ENCODE results near the gene HRNR. TPM values are rescaled to one million over a fixed set of nuclear protein-coding genes. Genes with fewer than 3 reads are reported as not detected.

The HRNR gene
- total and polyA plus RNA-seq, 8 donors, result 0.10 to 0.54 (median 0.21) TPM; not detected in 2

DNA sequence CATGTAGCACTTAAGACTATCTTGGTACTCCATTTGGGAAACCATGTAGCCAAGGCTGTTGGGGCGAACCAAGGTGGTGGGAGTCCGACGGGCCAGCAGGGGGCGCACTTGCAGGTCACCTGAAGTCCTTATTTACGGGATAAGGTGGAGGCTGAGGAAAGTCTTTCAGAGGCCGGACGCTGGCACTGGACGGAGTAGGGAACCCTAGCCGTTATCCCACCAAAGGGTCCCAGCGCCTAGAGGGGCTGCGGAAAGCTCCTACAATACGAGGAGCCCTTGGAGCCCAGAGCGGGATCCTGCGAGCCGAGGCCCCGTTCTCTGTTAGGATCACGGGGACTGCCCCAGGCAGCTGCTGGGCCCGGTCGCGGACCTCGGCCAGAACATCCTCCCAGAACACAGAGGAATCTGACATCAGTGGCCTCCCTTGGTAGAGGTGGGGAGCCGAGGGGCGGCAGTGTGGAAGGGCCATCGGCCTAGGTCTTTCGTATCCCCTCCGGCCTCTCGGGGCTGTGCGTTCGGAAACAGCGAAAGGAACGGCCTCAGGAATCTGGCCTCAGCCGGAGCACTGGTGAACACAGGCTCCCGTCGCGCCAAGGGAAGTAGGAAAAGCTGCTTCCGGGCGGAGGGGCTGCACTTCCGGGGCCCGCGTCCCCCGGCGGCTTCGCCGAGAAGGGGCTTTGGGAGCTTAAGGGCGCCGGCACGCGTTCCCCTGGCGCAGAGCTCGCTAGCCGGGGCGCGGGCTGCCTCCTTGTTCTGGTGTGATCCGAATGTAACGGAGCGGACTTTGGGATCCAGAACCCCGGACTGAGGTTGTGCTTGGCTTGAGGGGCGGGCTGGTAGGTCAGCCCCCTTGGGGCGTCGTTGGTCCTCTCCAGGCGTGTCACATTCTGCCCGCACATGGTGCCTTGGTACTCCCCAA lies 35.1 kb downstream of the HRNR start:
- DNase-seq, result peak; percentile 53 to 92 (median 76)
- ATAC-seq, result peak; percentile 85
- TF ChIP-seq, protein P1, sequence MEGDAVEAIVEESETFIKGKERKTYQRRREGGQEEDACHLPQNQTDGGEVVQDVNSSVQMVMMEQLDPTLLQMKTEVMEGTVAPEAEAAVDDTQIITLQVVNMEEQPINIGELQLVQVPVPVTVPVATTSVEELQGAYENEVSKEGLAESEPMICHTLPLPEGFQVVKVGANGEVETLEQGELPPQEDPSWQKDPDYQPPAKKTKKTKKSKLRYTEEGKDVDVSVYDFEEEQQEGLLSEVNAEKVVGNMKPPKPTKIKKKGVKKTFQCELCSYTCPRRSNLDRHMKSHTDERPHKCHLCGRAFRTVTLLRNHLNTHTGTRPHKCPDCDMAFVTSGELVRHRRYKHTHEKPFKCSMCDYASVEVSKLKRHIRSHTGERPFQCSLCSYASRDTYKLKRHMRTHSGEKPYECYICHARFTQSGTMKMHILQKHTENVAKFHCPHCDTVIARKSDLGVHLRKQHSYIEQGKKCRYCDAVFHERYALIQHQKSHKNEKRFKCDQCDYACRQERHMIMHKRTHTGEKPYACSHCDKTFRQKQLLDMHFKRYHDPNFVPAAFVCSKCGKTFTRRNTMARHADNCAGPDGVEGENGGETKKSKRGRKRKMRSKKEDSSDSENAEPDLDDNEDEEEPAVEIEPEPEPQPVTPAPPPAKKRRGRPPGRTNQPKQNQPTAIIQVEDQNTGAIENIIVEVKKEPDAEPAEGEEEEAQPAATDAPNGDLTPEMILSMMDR (IDR thresholded peaks at IDR 0.05), result peak; percentile 88 to 90
- Histone ChIP-seq H3K36me3 (no peaks in the 10 kb centered on the region), H3K27me3 (peaks cover 0 to 13% of the 10 kb centered on the region in 2 donors), H3K4me3 (peak overlapping the region; percentile 38 to 50), H3K4me1 (peaks cover 0 to 12% of the 10 kb centered on the region in 2 donors), H3K9me3 (no peaks in the 10 kb centered on the region), H3K27ac (peak overlapping the region in 1 of 2 donors; percentile 22)
- intact Hi-C loops (cut with DNase I), result no loop called here

DNA sequence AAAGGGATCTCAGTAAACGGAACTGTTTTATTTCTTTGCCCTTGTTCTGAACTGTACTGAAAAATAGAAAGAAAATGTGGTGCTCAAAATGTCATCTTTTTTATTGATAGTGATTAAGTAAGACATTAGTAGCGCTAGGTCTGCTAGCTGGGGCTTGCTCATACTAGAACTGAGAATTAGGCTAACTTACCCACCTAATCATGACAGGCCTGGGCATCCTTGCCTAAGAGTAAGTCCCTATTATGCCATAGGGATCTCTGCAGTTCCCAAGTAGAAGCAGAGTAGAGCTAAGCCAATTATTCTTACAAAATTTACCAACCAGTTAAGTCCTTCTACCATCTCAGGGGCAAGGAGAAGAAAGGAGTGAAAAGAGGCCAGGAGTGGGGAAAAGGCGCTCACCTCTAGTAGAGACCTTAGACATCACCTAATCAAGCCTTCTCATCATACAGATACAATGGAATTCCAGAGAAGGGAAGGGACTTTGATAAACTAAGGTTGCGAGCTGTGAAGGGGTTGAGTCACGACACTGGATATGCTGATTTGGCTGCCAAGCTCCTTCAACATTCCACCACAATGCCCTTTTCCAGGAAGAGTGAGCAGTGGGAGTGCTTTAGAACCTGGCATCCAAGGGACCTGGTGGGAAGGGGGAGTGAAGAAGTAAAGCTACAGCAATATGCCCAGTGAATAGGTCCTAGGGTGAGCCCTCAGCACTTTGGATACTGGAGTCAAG lies 37.3 kb downstream of the HRNR start:
- H3K9me3 ChIP-seq, result no peaks in the 10 kb centered on the region
- H3K27me3 ChIP-seq, result peaks cover 0 to 13% of the 10 kb centered on the region in 2 donors
- intact Hi-C loops (cut with DNase I), result no loop called here
- H3K36me3 ChIP-seq, result no peaks in the 10 kb centered on the region
- H3K27ac ChIP-seq, result no peak overlapping the region
- no peak overlapping the region for H3K4me3 ChIP-seq
- TF ChIP-seq, protein P1 (IDR thresholded peaks at IDR 0.05), result no peak
- no peak for ATAC-seq
- DNase-seq, result no peak
- peaks cover 0 to 12% of the 10 kb centered on the region in 2 donors for H3K4me1 ChIP-seq

DNA sequence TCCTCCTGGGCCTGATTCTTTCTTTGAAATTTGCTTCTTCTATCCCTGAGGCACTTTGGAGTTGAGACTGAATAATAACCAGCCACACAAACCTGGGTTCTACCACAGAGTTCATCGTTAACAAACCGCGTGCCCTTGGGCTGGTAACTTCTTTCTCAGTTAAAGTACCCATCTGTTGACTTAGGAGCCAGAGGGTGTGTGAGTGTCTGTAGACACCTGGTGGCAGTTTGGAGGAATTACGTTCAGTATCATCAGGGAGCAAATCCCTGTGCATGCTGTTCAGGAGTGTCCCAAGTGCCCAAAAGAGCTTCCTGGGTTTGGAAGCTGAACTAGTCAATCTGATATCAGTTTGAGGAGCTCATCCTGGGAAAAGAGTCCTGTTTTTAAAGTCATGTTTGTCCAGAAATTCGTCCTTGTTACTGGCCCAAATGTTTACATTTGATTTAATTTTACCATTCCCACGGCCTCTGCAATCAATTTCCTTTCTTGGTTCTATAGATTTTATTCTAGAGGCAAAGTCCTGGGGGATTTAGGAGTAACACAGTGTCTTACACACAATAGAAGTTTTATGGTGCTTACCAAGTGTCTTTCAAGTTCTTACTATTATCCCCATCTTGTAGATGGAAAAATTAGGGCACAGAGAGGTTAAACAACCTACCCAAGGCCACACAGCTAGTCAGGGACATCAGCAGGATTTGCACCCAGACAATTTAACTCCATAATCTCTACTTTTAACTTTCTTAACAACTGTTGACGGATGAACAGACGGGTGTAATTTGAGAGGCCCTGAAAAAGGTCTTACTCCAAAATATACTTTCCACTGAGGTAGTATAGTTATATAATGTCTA lies 38.2 kb downstream of the HRNR start:
- DNase-seq (peak in 2 of 4 donors; percentile 30 to 52), ATAC-seq (peak; percentile 71)
- Histone ChIP-seq H3K36me3 (no peaks in the 10 kb centered on the region), H3K4me3 (no peak overlapping the region), H3K27ac (no peak overlapping the region), H3K4me1 (peaks cover 0 to 12% of the 10 kb centered on the region in 2 donors), H3K27me3 (peaks cover 0 to 13% of the 10 kb centered on the region in 2 donors), H3K9me3 (no peaks in the 10 kb centered on the region)
- intact Hi-C loops (cut with DNase I), result no loop called here
- TF ChIP-seq, protein P1 (IDR thresholded peaks at IDR 0.05), result peak; percentile 83 to 84

DNA sequence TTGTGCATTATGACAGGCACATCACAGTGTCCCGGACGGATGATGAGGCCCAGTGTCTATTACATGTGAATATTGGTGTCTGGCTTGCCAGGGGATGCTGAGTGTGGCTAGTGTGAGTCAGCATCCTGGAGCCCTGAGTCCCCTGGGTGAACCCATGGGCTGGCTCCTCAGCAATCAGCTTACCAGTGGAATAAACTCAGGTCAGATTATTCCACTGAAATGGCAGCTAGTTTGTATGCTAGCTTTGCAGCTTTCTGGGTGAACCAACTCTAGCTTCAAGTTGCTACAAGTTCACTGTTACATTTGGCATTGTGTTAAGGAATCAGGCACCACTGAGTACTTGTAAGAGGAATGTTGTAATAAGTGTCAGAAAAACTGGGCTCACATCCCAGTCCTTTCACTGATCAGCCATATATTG lies 41.0 kb downstream of the HRNR start:
- H3K9me3 ChIP-seq, result no peaks in the 10 kb centered on the region
- H3K36me3 ChIP-seq, result no peaks in the 10 kb centered on the region
- intact Hi-C loops (cut with DNase I), result loop anchor here in 1 of 2 donors (5.0 kb wide), 1 partner anchor 126 kb away; no protein-coding TSS in a partner anchor
- H3K4me3 ChIP-seq, result no peak overlapping the region
- no peak overlapping the region for H3K27ac ChIP-seq
- no peaks in the 10 kb centered on the region for H3K27me3 ChIP-seq
- DNase-seq, result peak in 3 of 4 donors; percentile 42 to 75 (median 54)
- no peaks in the 10 kb centered on the region for H3K4me1 ChIP-seq
- peak; percentile 72 for ATAC-seq
- TF ChIP-seq, protein P1 (IDR thresholded peaks at IDR 0.05), result no peak

Measured in left lung (tissue), 10 donors.